H9 (cell line): ENCODE results near the gene FAHD2A. TPM values are rescaled to one million over a fixed set of nuclear protein-coding genes. Genes with fewer than 3 reads are reported as not detected.
"Not testable (repeated sequence)": the region's sequence is repeated elsewhere in the genome, so short reads cannot be mapped to it uniquely, and the experiment has no call there.

Source experiments
- DNase-seq: peaks from one replicate; pipeline ENCODE4 v3.0.0-alpha.2; 2017
- H2AFZ ChIP-seq: one replicate; pipeline ENCODE4 v1.6.1; 2013; ENCODE audit warnings: mild to moderate bottlenecking, low read length, control low read depth, moderate library complexity
- H2AK5ac ChIP-seq: 2 replicates; pipeline ENCODE4 v1.6.1; 2013; ENCODE audit warnings: low read length, control low read depth, mixed read lengths; ENCODE audit not compliant: insufficient read length
- H2BK120ac ChIP-seq: one replicate; pipeline ENCODE4 v1.6.1; 2013; ENCODE audit warnings: low read depth, mild to moderate bottlenecking, low read length, control low read depth, inconsistent platforms; ENCODE audit not compliant: poor library complexity, severe bottlenecking
- H2BK12ac ChIP-seq: 2 replicates; pipeline ENCODE4 v1.6.1; 2013; ENCODE audit warnings: low read length, control low read depth, mixed read lengths, low read depth; ENCODE audit not compliant: insufficient read length
- H2BK15ac ChIP-seq: 2 replicates; pipeline ENCODE4 v1.6.1; 2013; ENCODE audit warnings: low read depth, low read length, control low read depth
- H2BK20ac ChIP-seq: one replicate; pipeline ENCODE4 v1.6.1; 2013; ENCODE audit warnings: low read depth, mild to moderate bottlenecking, low read length, control low read depth, inconsistent platforms; ENCODE audit not compliant: poor library complexity, severe bottlenecking
- H2BK5ac ChIP-seq: 2 replicates; pipeline ENCODE4 v1.6.1; 2013; ENCODE audit warnings: low read length, control low read depth, mixed read lengths; ENCODE audit not compliant: insufficient read length
- H3K14ac ChIP-seq: 2 replicates; pipeline ENCODE4 v1.6.1; 2013; ENCODE audit warnings: low read length, control low read depth; ENCODE audit not compliant: insufficient read depth
- H3K18ac ChIP-seq: 2 replicates; pipeline ENCODE4 v1.6.1; 2013; ENCODE audit warnings: low read depth, mild to moderate bottlenecking, mixed read lengths, low read length, control low read depth; ENCODE audit not compliant: insufficient read length
- H3K23ac ChIP-seq: 2 replicates; pipeline ENCODE4 v1.6.1; 2013; ENCODE audit warnings: low read length, control low read depth, mixed read lengths, low read depth; ENCODE audit not compliant: insufficient read length
- H3K23me2 ChIP-seq: 2 replicates; pipeline ENCODE4 v1.6.1; 2013; ENCODE audit warnings: low read depth, mild to moderate bottlenecking, mixed read lengths, low read length, control low read depth; ENCODE audit not compliant: insufficient read length, poor library complexity, severe bottlenecking
- H3K27ac ChIP-seq: 2 replicates; pipeline ENCODE4 v1.5.1; 2013; ENCODE audit warnings: low read length, control low read depth, mixed read lengths, low read depth; ENCODE audit not compliant: insufficient read length
- H3K27me3 ChIP-seq: 2 replicates; pipeline ENCODE4 v1.6.1; 2013; ENCODE audit warnings: low read length, control low read depth, inconsistent platforms; ENCODE audit not compliant: insufficient read depth
- H3K4ac ChIP-seq: 2 replicates; pipeline ENCODE4 v1.6.1; 2013; ENCODE audit warnings: low read depth, mild to moderate bottlenecking, control low read depth, inconsistent platforms, low read length, moderate library complexity
- H3K4me1 ChIP-seq: 2 replicates; pipeline ENCODE4 v1.6.1; 2013; ENCODE audit warnings: low read length, control low read depth, inconsistent platforms; ENCODE audit not compliant: insufficient read depth
- H3K4me2 ChIP-seq: 2 replicates; pipeline ENCODE4 v1.6.1; 2013; ENCODE audit warnings: low read length, control low read depth, mixed read lengths; ENCODE audit not compliant: insufficient read length, insufficient read depth
- H3K56ac ChIP-seq: 2 replicates; pipeline ENCODE4 v1.6.1; 2013; ENCODE audit warnings: low read depth, mild to moderate bottlenecking, mixed read lengths, low read length, control low read depth; ENCODE audit not compliant: insufficient read length
- H3K79me1 ChIP-seq: 2 replicates; pipeline ENCODE4 v1.6.1; 2013; ENCODE audit warnings: low read depth, mild to moderate bottlenecking, moderate library complexity, low read length, control low read depth, inconsistent platforms; ENCODE audit not compliant: insufficient read depth, poor library complexity, severe bottlenecking
- H3K79me2 ChIP-seq: 2 replicates; pipeline ENCODE4 v1.6.1; 2013; ENCODE audit warnings: low read length, control low read depth, inconsistent platforms; ENCODE audit not compliant: insufficient read depth
- H3K9ac ChIP-seq: 2 replicates; pipeline ENCODE4 v1.6.1; 2013; ENCODE audit warnings: low read length, control low read depth, mixed read lengths; ENCODE audit not compliant: insufficient read length; ENCODE audit errors: extremely low read depth
- H3K9me3 ChIP-seq: one replicate; pipeline ENCODE4 v1.6.1; 2013; ENCODE audit warnings: low read depth, low read length, inconsistent platforms; ENCODE audit not compliant: control insufficient read depth
- H3T11ph ChIP-seq: one replicate; pipeline ENCODE4 v1.6.1; 2013; ENCODE audit warnings: mild to moderate bottlenecking, low read length, control low read depth, inconsistent platforms
- H4K20me1 ChIP-seq: one replicate; pipeline ENCODE4 v1.6.1; 2013; ENCODE audit not compliant: control insufficient read depth, insufficient read length, insufficient read depth
- H4K5ac ChIP-seq: 2 replicates; pipeline ENCODE4 v1.6.1; 2013; ENCODE audit warnings: low read depth, mild to moderate bottlenecking, mixed read lengths, low read length, control low read depth; ENCODE audit not compliant: insufficient read length
- H4K8ac ChIP-seq: replicated peaks from 2 replicates; pipeline ENCODE4 v1.6.1; 2013; ENCODE audit warnings: low read length, control low read depth, mixed read lengths, low read depth; ENCODE audit not compliant: insufficient read length
- H4K91ac ChIP-seq: 2 replicates; pipeline ENCODE4 v1.6.1; 2013; ENCODE audit warnings: low read depth, mild to moderate bottlenecking, moderate library complexity, mixed read lengths, low read length, control low read depth; ENCODE audit not compliant: insufficient read length
- H3K27ac Mint-ChIP-seq, 3 experiments: 2 replicates in 2 of 3; 3 replicates in 1 of 3; pipeline ENCODE4 v1.8.0; 2020 to 2021; ENCODE audit warnings: mixed read lengths in 3 of 3, mild to moderate bottlenecking in 1 of 3, moderate library complexity in 1 of 3
- H3K27me3 Mint-ChIP-seq: 2 replicates; pipeline ENCODE4 v1.8.0; 2021; ENCODE audit warnings: low read depth, mild to moderate bottlenecking, moderate library complexity, mixed read lengths
- H3K36me3 Mint-ChIP-seq, 3 experiments: 2 replicates in 2 of 3; 3 replicates in 1 of 3; pipeline ENCODE4 v1.8.0; 2020 to 2021; ENCODE audit warnings: low read depth in 3 of 3, mixed read lengths in 3 of 3; ENCODE audit not compliant: insufficient read depth in 1 of 3
- H3K4me1 Mint-ChIP-seq, 2 experiments: 2 replicates each; pipeline ENCODE4 v1.8.0; 2020; ENCODE audit warnings: mixed read lengths in 2 of 2
- H3K4me3 Mint-ChIP-seq, 2 experiments: 2 replicates in 1 of 2; 3 replicates in 1 of 2; pipeline ENCODE4 v1.8.0; 2020 to 2021; ENCODE audit warnings: mild to moderate bottlenecking in 2 of 2, mixed read lengths in 2 of 2, moderate library complexity in 1 of 2
- H3K9me3 Mint-ChIP-seq, 2 experiments: 2 replicates in 1 of 2; 3 replicates in 1 of 2; pipeline ENCODE4 v1.8.0; 2020; ENCODE audit warnings: mild to moderate bottlenecking in 2 of 2, mixed read lengths in 2 of 2, moderate library complexity in 1 of 2
- WGBS: extraction: QIAGEN DNeasy Blood & Tissue Kit; methylation state at CpG from one replicate; pipeline ENCODE4 v1.1.7; 2013; ENCODE audit warnings: missing lambda C conversion rate, low lambda C conversion rate, mixed read lengths; ENCODE audit not compliant: insufficient read length; ENCODE audit errors: extremely low coverage; 5-methylcytosine and 5-hydroxymethylcytosine counted together
- total RNA-seq: library from RNA; stranded (reverse); gene quantifications from 2 replicates; pipeline ENCODE4 v1.2.1, GENCODE V29; 2021

FAHD2A gene
- total RNA-seq, 1 experiment from 2014 or later = 39.8 TPM

DNA sequence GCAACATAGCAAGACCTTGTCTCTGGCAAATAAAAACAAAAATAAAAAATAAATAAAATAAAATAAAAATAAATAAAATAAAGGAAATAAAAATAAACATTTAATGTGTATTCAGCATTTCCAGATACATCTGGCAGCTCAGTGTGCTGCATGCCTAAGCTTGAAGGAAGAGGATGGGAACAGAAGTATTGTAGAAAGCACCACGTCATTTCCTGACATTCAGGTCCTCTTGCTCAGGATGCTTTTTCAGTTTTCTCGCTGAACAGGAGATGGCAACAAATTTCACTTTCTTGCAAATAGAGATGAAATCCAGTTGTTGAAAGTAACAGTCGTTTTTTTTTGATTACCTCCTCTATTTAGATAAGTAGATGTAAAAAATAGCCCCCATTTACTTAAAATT is 60.8 kb downstream of the FAHD2A start:
- WGBS = no CpG with 5 or more reads among the region's 3 CpGs
- H3K36me3 Mint-ChIP-seq, H3K27ac ChIP-seq, DNase-seq, H2BK15ac ChIP-seq, H2BK20ac ChIP-seq, H3K9me3 Mint-ChIP-seq, H3K9ac ChIP-seq, H3K4ac ChIP-seq, H2AK5ac ChIP-seq, H3K27me3 ChIP-seq, H3K27me3 Mint-ChIP-seq, H4K8ac ChIP-seq, H3K56ac ChIP-seq, H3K4me3 Mint-ChIP-seq, H3K79me2 ChIP-seq, H4K20me1 ChIP-seq, H3K4me1 ChIP-seq, H4K5ac ChIP-seq, H3K4me1 Mint-ChIP-seq, H3K14ac ChIP-seq, H3K79me1 ChIP-seq, H3K23ac ChIP-seq, H3K18ac ChIP-seq, H2BK12ac ChIP-seq, H2AFZ ChIP-seq, H3K4me2 ChIP-seq, H4K91ac ChIP-seq, H3T11ph ChIP-seq, H2BK5ac ChIP-seq, H2BK120ac ChIP-seq, H3K27ac Mint-ChIP-seq, H3K23me2 ChIP-seq, H3K9me3 ChIP-seq: not testable (repeated sequence)

Other genes with a start within 250 kb of the FAHD2A start
- gene ZNF514, start 242.9 kb upstream of the FAHD2A start, total RNA-seq = 11.9 and 12.9 TPM in 2 replicates
- gene ZNF2, start 236.9 kb upstream of the FAHD2A start, total RNA-seq = 2.2 and 2.7 TPM in 2 replicates
- gene ZNF892, start 195.2 kb upstream of the FAHD2A start, total RNA-seq = 13.2 and 13.3 TPM in 2 replicates
- 3.1 and 4.0 TPM in 2 replicates for gene PROM2, start 128.3 kb upstream of the FAHD2A start, total RNA-seq
- gene KCNIP3, start 105.4 kb upstream of the FAHD2A start, total RNA-seq = 1.5 TPM in 2 replicates
- not detected in 2 replicates for gene TRIM43B, start 82.0 kb downstream of the FAHD2A start, total RNA-seq
- gene TRIM43, start 189.3 kb downstream of the FAHD2A start, total RNA-seq = not detected in 2 replicates